Tongue (tissue), 2 donors: Measurements from ENCODE around the gene KLHL12. TPM values are rescaled to one million over a fixed set of nuclear protein-coding genes. Genes with fewer than 3 reads are reported as not detected.

Source experiments
- DNase-seq: peaks from one replicate; pipeline ENCODE4 v3.0.0-alpha.2; 2015
- total RNA-seq: library from RNA; depleted of rRNA; stranded (reverse); fragments of >200 nt; gene quantifications from one replicate; pipeline ENCODE4 v1.2.3, GENCODE V29; 2014

KLHL12 gene
- 24.9 TPM for total RNA-seq

GRCh38 chr1:202926581-202927491 is at the start of gene KLHL12:
KLHL12 (minus strand) TSS chr1:202927234; CDS start chr1:202925162, 2,072 bp downstream.
- DNase-seq: peak; percentile 98

DNA sequence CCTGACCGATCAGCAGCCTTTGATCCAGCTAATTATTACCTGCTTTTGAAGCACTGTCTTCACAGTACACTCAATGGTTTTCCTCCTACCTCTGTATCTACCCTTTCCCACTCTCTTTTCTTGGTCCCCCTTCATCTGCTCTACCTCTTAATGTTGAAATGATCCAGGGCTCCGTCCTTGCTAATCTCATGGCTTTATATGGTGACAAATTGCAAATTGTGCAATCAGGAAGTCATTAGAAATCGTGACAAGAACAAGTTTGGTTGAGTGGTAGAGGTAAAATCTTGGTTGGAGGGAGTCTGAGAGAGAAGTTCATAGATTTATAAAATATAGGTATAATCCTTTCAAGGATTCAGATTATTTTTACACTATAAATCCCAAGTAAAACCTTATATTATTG is 49.6 kb upstream of the KLHL12 start:
- no peak for DNase-seq

DNA sequence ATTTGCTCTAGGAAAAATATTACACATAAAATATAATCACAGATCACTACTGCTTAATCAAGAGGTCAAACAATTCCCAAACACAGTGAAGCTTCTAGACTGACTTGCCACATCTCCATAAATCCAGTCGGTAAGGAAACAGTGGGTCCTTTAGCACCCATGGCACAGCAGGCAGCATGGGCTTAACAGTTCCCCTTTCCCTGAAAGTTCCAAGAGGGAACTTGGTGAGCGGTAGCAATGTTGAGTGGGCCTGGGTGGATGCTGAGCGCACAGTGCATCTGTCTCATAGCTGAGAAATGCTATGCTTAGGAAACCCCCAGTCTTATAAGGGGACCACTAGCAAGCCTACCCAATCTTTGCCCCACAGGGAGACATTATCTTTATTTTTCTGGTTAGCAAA is 47.8 kb upstream of the KLHL12 start:
- DNase-seq: no peak

GRCh38 chr1:202972046-202972445 is 45.0 kb upstream of the KLHL12 start:
- DNase-seq: no peak

- DNase-seq: peak; percentile 65
Observed at GRCh38 chr1:202968895-202969295, 41.9 kb upstream of the KLHL12 start.

DNA sequence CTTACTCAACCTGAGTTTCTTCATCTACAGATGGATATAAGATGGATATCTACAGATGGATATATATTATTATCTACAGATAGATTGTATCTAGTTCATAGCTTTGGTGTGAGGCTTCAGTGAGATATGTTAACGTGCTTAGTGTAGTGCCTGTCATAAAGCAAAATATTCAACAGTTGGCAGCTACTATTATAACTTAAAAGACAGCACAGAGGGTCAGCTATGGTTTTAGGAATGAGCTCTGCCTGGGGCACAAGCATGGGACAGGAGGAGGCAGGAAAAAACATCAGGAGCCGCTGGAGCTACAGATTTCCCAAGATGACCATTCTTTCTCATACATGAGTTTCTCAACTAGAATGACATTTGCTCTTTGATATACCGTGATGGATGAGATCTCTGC is 41.3 kb upstream of the KLHL12 start:
- DNase-seq: no peak

GRCh38 chr1:202967684-202968281 is 40.7 kb upstream of the KLHL12 start:
- no peak for DNase-seq

GRCh38 chr1:202966006-202966898 is 39.2 kb upstream of the KLHL12 start:
- peak; percentile 13 for DNase-seq

GRCh38 chr1:202965422-202965821 is 38.4 kb upstream of the KLHL12 start:
- no peak for DNase-seq

DNA sequence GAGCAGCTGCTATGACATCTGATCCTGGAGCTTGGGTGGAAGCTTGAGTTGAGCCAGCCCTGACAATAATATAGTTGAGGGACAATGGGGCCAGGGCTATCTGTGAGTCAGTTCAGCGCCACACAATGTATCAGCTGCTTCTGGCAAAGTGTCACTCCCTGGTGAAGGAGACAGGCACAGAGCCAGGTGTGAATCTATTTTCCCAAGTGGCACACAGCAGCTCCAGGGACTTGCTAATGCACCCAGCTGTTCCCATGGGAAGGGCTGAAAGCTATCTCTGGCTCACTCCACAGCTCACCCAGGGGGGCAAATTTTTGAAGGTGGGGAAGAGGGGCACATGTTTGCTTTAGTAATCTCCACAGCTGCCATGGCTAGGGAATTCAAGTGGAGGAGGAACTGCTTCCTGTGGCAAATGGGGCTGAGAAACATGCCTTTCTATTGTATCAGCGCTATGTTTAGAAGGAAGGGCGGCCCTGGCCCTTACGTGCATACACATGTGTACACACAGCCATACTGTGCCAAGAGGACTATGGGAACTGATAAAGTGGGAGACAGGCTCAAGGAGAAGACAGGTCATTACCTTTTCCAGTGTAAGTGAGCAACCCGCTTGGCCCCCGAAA is 37.9 kb upstream of the KLHL12 start:
- peak; percentile 87 for DNase-seq

DNA sequence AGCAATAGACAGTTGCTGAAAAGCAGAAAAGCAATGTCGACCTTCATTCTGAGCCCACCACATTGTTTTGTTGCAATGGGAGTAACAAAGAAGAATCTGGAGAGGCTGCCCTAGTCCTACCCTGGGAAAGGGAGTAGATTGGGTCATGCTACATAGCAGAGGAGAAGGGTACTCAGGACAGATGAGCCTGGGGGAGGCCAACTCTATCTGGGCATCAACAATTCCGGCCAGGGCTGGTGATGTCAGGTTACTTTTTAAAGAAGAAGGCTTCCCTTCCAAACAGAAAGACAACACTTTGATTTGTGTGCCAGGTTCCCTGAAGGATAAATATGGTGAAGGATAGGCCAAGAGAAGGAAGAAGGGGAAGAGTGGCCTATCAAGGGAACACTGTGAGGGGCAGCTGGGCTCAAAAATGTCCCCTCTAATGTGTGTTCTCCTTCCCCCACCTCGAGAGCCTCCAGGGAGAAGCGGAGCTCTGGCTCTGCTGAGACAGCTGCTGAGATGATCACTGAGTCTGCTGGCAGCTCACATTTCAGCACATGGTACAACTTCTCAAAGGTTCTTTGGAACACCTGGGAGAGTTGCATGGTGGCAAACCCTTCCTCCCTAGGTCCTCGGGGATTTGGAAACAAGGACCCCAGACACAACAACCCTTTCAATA is 34.3 kb upstream of the KLHL12 start:
- DNase-seq: peak; percentile 65

DNA sequence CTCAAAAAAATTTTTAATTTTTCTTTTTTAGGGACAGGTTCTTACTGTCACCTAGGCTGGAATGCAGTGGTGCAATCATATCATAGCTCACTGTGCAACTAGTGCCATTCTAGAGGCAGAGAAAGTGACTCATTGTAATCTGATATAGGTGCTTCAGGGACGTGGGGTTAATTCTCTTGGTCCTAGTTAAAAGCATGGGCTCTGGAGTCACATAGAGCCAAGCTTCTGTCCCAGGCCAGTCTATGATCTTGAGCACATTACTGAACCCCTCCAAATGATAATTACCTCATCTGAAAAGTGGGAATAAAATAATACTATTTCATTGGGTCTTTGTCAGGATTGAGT is 32.2 kb upstream of the KLHL12 start:
- DNase-seq: peak; percentile 18

- no peak for DNase-seq
Observed at GRCh38 chr1:202958544-202959275, 31.7 kb upstream of the KLHL12 start.

DNA sequence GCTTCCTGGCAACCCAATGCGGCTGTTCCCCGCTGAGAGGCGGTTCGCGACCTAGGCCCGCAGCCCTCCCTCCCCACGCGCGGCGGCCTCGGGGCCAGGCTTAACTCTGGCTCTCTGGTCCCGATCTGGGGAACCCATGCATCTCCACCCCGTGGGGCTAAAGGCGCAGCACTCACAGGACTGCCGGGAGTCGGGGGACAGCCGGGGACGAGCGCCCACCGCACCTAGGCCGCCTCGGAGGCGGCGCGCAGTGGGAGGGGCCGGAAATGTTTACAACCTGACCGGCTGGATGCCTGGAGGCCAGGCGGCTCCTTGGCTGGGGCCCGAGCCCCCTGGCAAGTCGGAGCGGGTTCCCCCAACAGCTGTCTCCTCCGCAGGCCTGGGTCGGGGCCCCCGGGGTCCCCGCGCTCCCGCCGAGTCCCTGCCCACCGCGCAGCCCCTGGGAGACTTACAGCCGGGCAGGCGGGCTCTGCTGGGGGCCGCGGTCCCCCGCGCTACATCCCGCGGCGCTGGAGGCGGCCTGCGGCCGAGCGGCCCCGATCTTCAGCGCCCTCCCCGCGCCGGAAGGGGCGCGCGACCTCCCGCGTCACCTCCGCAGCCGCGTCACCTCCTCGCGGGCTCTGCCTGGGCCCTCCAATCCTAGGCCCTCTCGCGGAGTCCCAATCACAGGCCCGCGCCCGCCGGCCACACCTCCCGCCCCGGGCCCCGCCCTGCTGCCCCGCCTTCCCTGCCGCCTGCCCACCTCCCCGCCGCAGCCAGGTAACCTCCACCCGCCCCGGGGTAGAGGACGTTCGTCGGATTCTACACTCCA is 30.9 kb upstream of the KLHL12 start, which contains the start of gene ADIPOR1:
TSS of gene ADIPOR1 (minus strand) at position 580 of the 811 bp plus-strand sequence. CDS start 7,242 bp downstream, outside the sequence.
- peak; percentile 94 for DNase-seq

DNA sequence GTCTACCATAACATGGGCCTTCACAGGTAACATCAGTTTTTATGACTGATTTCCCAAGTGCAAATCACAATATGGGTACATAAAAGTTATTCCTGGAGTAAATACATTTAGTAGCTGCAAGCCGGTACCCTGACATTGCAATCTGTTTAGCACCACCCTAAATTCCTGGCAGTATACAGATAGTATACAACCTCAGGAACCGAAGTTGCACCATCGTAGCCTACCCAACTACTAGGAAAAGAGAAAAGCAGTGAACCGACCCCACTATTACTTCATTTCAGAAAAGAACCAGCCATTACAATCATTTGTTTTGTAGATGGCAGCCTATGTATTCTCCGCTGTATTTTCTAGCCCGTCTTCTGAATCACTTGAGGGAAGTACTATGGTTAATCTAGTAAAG is 29.9 kb upstream of the KLHL12 start:
- no peak for DNase-seq

DNA sequence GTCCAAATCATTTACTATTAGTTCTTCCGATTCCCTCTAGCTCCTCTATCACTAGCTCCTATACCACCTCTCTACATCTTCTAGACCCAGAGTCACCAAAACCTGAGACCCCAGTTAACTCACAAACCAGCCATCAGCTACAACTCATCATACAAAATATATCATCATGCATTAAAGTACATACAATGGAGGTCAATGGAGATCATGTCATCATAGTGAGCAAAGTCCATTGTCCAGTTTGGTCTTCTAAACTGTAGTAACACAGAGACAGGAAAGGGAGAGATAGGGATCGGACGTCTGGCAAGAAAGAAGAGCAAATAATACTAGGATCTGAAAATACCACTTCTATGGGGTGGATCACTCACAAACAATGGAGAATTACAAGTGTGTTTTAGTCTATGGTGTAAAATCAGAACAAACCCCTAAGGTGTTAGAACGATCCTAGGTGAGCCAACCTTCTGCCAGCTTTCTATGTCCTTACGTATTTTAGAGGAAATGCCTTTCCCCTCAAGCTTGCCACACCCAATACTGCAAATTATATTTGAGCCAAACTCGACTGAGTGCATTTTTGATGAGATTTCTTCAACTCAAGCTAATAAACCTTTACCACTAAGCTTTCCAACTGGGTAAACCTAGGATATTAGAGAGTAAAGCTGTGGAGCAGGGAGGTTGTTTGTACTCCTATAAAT is 27.2 kb upstream of the KLHL12 start:
- DNase-seq: no peak

DNA sequence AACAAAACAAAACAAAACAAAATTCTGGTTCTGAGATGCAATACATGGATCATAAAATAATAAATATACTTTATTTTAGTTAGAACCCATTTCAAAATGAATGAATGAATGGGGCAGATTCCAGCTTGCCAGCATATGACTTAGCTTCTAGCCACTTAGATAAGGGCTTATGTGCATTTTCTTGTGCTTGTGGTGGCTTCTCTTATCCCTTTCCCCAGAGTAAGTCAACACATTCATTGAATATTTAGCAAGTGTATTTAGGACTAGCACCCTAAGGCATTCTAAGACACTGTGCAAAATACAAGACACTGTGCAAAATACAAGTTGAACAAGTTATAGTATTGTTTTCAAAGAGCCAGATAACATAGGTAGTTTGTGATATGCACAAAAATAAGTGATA is 26.4 kb upstream of the KLHL12 start:
- DNase-seq: no peak

DNA sequence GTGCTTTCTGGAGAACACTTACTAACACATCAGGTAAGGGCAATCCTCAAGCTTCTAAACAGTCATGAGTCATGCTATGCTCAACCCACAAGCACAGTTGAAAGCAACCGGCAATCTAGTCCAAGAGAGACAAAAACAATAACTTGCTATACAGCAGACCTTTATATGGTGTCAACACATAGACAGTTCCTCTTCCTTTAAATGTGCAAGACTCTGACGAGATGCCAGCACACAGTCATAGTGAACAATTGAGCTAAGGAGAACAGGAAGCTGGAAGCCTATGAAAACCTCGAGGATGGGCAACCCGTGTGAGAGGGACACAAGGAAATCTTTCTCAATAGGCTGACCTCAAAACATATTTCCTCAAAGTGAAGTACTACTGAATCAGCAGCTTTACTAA is 25.8 kb upstream of the KLHL12 start:
- DNase-seq: peak; percentile 27

DNA sequence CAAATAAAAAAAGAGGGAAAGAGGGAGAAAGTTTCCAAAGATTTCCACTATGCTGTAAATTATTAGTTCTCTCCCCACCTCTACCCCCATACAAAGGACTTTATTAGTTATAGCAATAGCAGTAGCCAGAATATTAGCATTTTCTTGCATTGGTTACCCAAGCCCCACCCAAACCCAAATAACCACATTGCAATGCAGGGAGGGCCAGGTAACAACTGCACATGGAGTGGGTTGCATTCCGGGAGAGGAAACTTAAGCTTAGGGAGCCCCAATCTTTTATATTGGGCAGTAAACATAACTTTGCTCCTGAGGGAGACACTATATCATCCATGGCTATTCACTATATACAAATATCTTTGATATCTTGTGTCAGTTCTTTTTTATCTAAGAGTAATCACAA is 25.1 kb upstream of the KLHL12 start:
- DNase-seq: no peak
